Pancreas (tissue), 10 donors: ENCODE results near the gene RDX. TPM values are rescaled to one million over a fixed set of nuclear protein-coding genes. Genes with fewer than 3 reads are reported as not detected.
"Not testable (repeated sequence)": the region's sequence is repeated elsewhere in the genome, so short reads cannot be mapped to it uniquely, and the experiment has no call there.

Source experiments
- ATAC-seq, 4 donors: fragments of 200-7000 bp; cut with Tn5 transposase; one replicate each; pipeline versions ENCODE4 v1.8.0 to v1.9.1; 2020; ENCODE audit warnings: mild to moderate bottlenecking in 4 of 4, moderate library complexity in 4 of 4
- DNase-seq, 6 donors: peaks; one replicate each; pipeline ENCODE4 v3.0.0-alpha.2; 2020
- FAIRE-seq: peaks from 2 replicates; lab custom pipeline; 2012; peaks lifted over from hg19 to GRCh38; lab: Jason Lieb, UNC
- H3K27ac ChIP-seq, 4 donors: fragments of 200-600 bp; sonication (generic); 1 replicate in 3 of 4; 2 replicates in 1 of 4; pipeline versions ENCODE4 v1.5.0 to v1.8.0; 2020
- H3K27me3 ChIP-seq, 4 donors: fragments of 200-600 bp; one replicate each; pipeline ENCODE4 v1.8.0; 2021
- H3K36me3 ChIP-seq, 3 donors: fragments of 200-600 bp; sonication (generic) in 1 of 3; one replicate each; pipeline versions ENCODE4 v1.5.0 to v1.8.0; 2020 to 2021
- H3K4me1 ChIP-seq, 3 donors: fragments of 200-600 bp; one replicate each; pipeline ENCODE4 v1.8.0; 2021
- H3K4me3 ChIP-seq, 4 donors: fragments of 200-600 bp; sonication (generic) in 2 of 4; one replicate each; pipeline versions ENCODE4 v1.5.0 to v1.8.0; 2020 to 2021
- H3K9me3 ChIP-seq, 4 donors: fragments of 200-600 bp; one replicate each; pipeline ENCODE4 v1.8.0; 2021
- CTCF ChIP-seq, 4 donors: fragments of 200-600 bp; sonication (generic) in 3 of 4; IDR thresholded peaks; one replicate each; pipeline versions ENCODE4 v1.5.0 to v1.8.0; 2021; ENCODE audit warnings: antibody characterized with exemption in 4 of 4
- WGBS, 2 donors: extraction: QIAGEN DNeasy Blood & Tissue Kit; methylation state at CpG; one replicate each; pipeline ENCODE4 v1.1.7; 2013; 5-methylcytosine and 5-hydroxymethylcytosine counted together
- intact Hi-C, 3 donors: fragments of 100-400 bp; cut with DNase I; formaldehyde crosslinking; loops; one replicate each; pipeline versions ENCODE4 v1.11.1 to v1.14.2; 2022
- polyA plus RNA-seq, 2 donors: library from polyadenylated mRNA; stranded (reverse); fragments of 200-250 nt; gene quantifications; one replicate each; pipeline ENCODE4 v1.2.3, GENCODE V29; 2013
- total RNA-seq, 6 donors: library from RNA; stranded (reverse); fragmentation: NEBNext Ultra II Directional in 4 of 6; extraction: Animal tissue kit (Norgen Biotek cat#: 25700) in 4 of 6; gene quantifications; one replicate each; pipeline versions ENCODE4 v1.2.1 to v1.2.4, GENCODE V29; 2021 to 2023
- donor health status: healthy with polysubstance abuse.
- donor health status: DM: no; HTN: no; CAD: no; lungs with moderate emphysema.
- donor health status: DM: no; HTN: no; CAD: no.
- donor health status: control.
- donor health status: control.
- donor health status: Bipolar disorder and iron deficiency.
- donor health status: DM: yes; HTN: yes; CAD: no.
- donor health status: DM: no; HTN: no; CAD: no.
- donor health status: DM: no; HTN: no; CAD: no.
- donor health status: DM: yes; HTN: yes; CAD: no.

Gene RDX
- total and polyA plus RNA-seq, 8 donors, result 11.4 to 97.1 (median 51.4) TPM

- Histone ChIP-seq H3K9me3 (no peaks in the 10 kb centered on the region), H3K27me3 (no peaks in the 10 kb centered on the region), H3K36me3 (no peaks in the 10 kb centered on the region), H3K27ac (no peak overlapping the region), H3K4me1 (peaks cover 7 to 14% (median 13%) of the 10 kb centered on the region in 3 donors), H3K4me3 (no peak overlapping the region)
- no peak for ATAC-seq
- TF ChIP-seq CTCF (IDR thresholded peaks at IDR 0.05), result no peak
- no peak for FAIRE-seq
- intact Hi-C loops, result no loop called here
- DNase-seq, result no peak
- 80 to 86% methylated on average over 5 of the region's 5 CpGs for WGBS, 2 donors
Observed at GRCh38 chr11:110308071-110308470, 11.7 kb upstream of the RDX start.

GRCh38 chr11:110306019-110306388, 9.6 kb upstream of the RDX start:
- 41 to 50% methylated on average over 4 of the region's 4 CpGs for WGBS, 2 donors
- Histone ChIP-seq H3K4me1 (peaks cover 7 to 11% (median 9%) of the 10 kb centered on the region in 3 donors), H3K27ac (peak overlapping the region in 2 of 4 donors; percentile 55 to 58)
- DNase-seq, H3K36me3 ChIP-seq, H3K4me3 ChIP-seq, H3K9me3 ChIP-seq, intact Hi-C loops, H3K27me3 ChIP-seq, FAIRE-seq: not testable (repeated sequence)
- ATAC-seq, result peak in 1 of 4 donors; percentile 3

GRCh38 chr11:110305169-110306018, 9.0 kb upstream of the RDX start:
- TF ChIP-seq CTCF (IDR thresholded peaks at IDR 0.05), result no peak
- Histone ChIP-seq H3K27me3 (no peaks in the 10 kb centered on the region), H3K27ac (peak overlapping the region in 2 of 4 donors; percentile 55 to 58), H3K4me1 (peaks cover 7 to 11% (median 9%) of the 10 kb centered on the region in 3 donors), H3K36me3 (no peaks in the 10 kb centered on the region), H3K9me3 (no peaks in the 10 kb centered on the region), H3K4me3 (no peak overlapping the region)
- ATAC-seq (peak; percentile 83 to 89 (median 87)), DNase-seq (no peak), FAIRE-seq (peak; percentile 87)
- intact Hi-C loops, result no loop called here

- Histone ChIP-seq H3K36me3 (no peaks in the 10 kb centered on the region), H3K27me3 (no peaks in the 10 kb centered on the region), H3K27ac (no peak overlapping the region), H3K9me3 (no peaks in the 10 kb centered on the region), H3K4me3 (no peak overlapping the region), H3K4me1 (peaks cover 7 to 13% (median 11%) of the 10 kb centered on the region in 3 donors)
- 82 to 94% methylated on average over 5 of the region's 5 CpGs for WGBS, 2 donors
- FAIRE-seq (no peak), DNase-seq (no peak), ATAC-seq (no peak)
- TF ChIP-seq CTCF (IDR thresholded peaks at IDR 0.05), result no peak
- intact Hi-C loops, result no loop called here
Observed at GRCh38 chr11:110303414-110303826, 7.0 kb upstream of the RDX start.

- H3K4me3 ChIP-seq, result no peak overlapping the region
- DNase-seq (no peak), FAIRE-seq (no peak), ATAC-seq (no peak)
- intact Hi-C loops, result no loop called here
- TF ChIP-seq CTCF (IDR thresholded peaks at IDR 0.05), result no peak
- H3K4me1 ChIP-seq, result peaks cover 7 to 25% (median 20%) of the 10 kb centered on the region in 3 donors
- H3K27me3 ChIP-seq, result no peaks in the 10 kb centered on the region
- WGBS, 2 donors, result 97% methylated on average over 4 of the region's 4 CpGs
- H3K36me3 ChIP-seq, result no peaks in the 10 kb centered on the region
- H3K9me3 ChIP-seq, result no peaks in the 10 kb centered on the region
- H3K27ac ChIP-seq, result no peak overlapping the region
Observed at GRCh38 chr11:110301577-110301976, 5.2 kb upstream of the RDX start.
